H1 (cell line): ENCODE results near the gene VRK2. TPM values are rescaled to one million over a fixed set of nuclear protein-coding genes. Genes with fewer than 3 reads are reported as not detected.

Experiments
- GTF2F1 ChIP-seq: IDR thresholded peaks from 2 replicates; pipeline ENCODE4 v1.6.1; 2012; ENCODE audit warnings: low read depth, low read length, improper control_type of control experiment, borderline replicate concordance
- SP4 ChIP-seq: IDR thresholded peaks from 2 replicates; pipeline ENCODE4 v1.6.1; 2012; ENCODE audit warnings: low read length, inconsistent platforms
- TEAD4 ChIP-seq: IDR thresholded peaks from 2 replicates; pipeline ENCODE4 v1.6.1; 2012; ENCODE audit warnings: low read depth, low read length, inconsistent platforms, mixed read lengths
- polyA plus RNA-seq, 7 experiments: library from polyadenylated mRNA; depleted of rRNA in 3 of 7; stranded (reverse) in 5 of 7; unstranded in 2 of 7; fragments of >200 nt in 5 of 7; fragments of 200-250 nt in 2 of 7; gene quantifications; 1 replicate in 5 of 7; 2 replicates in 1 of 7; 4 replicates in 1 of 7; pipeline versions ENCODE4 v1.2.1 to v1.2.3, GENCODE V29; 2011 to 2013; ENCODE audit warnings: missing spikeins in 2 of 7, mixed read lengths in 2 of 7
- total RNA-seq: library from RNA; stranded (reverse); fragmentation: NEBNext Ultra II Directional; extraction: Animal tissue kit (Norgen Biotek cat#: 25700); gene quantifications from 2 replicates; pipeline ENCODE4 v1.2.1, GENCODE V29; 2021
- TF ChIP-seq, protein P1 (sequence below): fragments of 300-600 bp; sonication (generic); IDR thresholded peaks from 2 replicates; pipeline ENCODE4 v1.7.1; 2012; ENCODE audit warnings: low read length, moderate library complexity, mild to moderate bottlenecking, inconsistent platforms; ENCODE audit not compliant: insufficient replicate concordance
- TF ChIP-seq, protein P2 (sequence below): IDR thresholded peaks from 2 replicates; pipeline ENCODE4 v1.6.1; 2012; ENCODE audit warnings: low read length, inconsistent platforms

Gene VRK2
- total and polyA plus RNA-seq, 2 of the 8 experiments (the other 6 are each of a cell fraction or from before 2014, with no cell fraction given), result 7.6 to 27.8 TPM

DNA sequence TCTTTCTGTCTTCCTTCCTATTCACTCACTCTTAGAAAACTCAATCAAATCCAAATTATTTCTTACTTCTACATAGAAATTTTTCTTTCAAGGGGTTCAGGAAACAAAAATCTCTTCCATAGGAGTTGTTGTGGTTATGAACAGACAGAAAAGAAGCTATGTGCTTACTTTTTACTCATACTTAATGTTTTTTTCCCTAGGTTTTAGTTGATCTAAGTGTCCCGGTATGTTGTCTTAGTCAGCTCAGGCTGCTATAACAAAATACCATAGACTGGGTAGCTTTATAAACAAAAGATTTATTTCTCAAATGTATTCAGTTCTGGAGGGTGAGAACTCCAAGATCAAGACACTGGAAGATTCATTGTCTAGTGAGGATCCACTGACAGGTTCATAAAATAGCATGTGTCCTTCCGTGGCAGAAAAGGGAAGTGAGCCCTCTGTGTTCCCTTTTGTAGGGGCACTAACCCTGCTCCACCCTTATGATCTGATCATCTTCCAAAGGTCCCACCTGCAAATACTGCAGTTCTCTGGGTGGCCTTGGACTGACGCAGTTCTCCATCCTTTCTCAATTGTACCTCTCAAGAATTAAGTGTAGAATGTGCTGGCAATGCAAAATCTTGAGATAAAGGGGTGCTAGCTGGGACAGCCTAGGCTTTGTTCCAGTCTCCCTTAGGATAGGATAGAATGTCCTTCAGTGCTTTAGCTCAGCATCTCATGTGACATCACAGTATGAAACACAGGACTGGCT lies 14.4 kb upstream of the VRK2 start (continued):
- TF ChIP-seq, protein P1, sequence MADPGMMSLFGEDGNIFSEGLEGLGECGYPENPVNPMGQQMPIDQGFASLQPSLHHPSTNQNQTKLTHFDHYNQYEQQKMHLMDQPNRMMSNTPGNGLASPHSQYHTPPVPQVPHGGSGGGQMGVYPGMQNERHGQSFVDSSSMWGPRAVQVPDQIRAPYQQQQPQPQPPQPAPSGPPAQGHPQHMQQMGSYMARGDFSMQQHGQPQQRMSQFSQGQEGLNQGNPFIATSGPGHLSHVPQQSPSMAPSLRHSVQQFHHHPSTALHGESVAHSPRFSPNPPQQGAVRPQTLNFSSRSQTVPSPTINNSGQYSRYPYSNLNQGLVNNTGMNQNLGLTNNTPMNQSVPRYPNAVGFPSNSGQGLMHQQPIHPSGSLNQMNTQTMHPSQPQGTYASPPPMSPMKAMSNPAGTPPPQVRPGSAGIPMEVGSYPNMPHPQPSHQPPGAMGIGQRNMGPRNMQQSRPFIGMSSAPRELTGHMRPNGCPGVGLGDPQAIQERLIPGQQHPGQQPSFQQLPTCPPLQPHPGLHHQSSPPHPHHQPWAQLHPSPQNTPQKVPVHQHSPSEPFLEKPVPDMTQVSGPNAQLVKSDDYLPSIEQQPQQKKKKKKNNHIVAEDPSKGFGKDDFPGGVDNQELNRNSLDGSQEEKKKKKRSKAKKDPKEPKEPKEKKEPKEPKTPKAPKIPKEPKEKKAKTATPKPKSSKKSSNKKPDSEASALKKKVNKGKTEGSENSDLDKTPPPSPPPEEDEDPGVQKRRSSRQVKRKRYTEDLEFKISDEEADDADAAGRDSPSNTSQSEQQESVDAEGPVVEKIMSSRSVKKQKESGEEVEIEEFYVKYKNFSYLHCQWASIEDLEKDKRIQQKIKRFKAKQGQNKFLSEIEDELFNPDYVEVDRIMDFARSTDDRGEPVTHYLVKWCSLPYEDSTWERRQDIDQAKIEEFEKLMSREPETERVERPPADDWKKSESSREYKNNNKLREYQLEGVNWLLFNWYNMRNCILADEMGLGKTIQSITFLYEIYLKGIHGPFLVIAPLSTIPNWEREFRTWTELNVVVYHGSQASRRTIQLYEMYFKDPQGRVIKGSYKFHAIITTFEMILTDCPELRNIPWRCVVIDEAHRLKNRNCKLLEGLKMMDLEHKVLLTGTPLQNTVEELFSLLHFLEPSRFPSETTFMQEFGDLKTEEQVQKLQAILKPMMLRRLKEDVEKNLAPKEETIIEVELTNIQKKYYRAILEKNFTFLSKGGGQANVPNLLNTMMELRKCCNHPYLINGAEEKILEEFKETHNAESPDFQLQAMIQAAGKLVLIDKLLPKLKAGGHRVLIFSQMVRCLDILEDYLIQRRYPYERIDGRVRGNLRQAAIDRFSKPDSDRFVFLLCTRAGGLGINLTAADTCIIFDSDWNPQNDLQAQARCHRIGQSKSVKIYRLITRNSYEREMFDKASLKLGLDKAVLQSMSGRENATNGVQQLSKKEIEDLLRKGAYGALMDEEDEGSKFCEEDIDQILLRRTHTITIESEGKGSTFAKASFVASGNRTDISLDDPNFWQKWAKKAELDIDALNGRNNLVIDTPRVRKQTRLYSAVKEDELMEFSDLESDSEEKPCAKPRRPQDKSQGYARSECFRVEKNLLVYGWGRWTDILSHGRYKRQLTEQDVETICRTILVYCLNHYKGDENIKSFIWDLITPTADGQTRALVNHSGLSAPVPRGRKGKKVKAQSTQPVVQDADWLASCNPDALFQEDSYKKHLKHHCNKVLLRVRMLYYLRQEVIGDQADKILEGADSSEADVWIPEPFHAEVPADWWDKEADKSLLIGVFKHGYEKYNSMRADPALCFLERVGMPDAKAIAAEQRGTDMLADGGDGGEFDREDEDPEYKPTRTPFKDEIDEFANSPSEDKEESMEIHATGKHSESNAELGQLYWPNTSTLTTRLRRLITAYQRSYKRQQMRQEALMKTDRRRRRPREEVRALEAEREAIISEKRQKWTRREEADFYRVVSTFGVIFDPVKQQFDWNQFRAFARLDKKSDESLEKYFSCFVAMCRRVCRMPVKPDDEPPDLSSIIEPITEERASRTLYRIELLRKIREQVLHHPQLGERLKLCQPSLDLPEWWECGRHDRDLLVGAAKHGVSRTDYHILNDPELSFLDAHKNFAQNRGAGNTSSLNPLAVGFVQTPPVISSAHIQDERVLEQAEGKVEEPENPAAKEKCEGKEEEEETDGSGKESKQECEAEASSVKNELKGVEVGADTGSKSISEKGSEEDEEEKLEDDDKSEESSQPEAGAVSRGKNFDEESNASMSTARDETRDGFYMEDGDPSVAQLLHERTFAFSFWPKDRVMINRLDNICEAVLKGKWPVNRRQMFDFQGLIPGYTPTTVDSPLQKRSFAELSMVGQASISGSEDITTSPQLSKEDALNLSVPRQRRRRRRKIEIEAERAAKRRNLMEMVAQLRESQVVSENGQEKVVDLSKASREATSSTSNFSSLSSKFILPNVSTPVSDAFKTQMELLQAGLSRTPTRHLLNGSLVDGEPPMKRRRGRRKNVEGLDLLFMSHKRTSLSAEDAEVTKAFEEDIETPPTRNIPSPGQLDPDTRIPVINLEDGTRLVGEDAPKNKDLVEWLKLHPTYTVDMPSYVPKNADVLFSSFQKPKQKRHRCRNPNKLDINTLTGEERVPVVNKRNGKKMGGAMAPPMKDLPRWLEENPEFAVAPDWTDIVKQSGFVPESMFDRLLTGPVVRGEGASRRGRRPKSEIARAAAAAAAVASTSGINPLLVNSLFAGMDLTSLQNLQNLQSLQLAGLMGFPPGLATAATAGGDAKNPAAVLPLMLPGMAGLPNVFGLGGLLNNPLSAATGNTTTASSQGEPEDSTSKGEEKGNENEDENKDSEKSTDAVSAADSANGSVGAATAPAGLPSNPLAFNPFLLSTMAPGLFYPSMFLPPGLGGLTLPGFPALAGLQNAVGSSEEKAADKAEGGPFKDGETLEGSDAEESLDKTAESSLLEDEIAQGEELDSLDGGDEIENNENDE, result no peak
- TF ChIP-seq, protein P2, sequence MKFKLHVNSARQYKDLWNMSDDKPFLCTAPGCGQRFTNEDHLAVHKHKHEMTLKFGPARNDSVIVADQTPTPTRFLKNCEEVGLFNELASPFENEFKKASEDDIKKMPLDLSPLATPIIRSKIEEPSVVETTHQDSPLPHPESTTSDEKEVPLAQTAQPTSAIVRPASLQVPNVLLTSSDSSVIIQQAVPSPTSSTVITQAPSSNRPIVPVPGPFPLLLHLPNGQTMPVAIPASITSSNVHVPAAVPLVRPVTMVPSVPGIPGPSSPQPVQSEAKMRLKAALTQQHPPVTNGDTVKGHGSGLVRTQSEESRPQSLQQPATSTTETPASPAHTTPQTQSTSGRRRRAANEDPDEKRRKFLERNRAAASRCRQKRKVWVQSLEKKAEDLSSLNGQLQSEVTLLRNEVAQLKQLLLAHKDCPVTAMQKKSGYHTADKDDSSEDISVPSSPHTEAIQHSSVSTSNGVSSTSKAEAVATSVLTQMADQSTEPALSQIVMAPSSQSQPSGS, result no peak
- no peak for TF ChIP-seq SP4
- no peak for TF ChIP-seq TEAD4
- no peak for TF ChIP-seq GTF2F1
